Measurements from ENCODE around the gene NCOA1. TPM values are rescaled to one million over a fixed set of nuclear protein-coding genes. Genes with fewer than 3 reads are reported as not detected.

Gene NCOA1
- total RNA-seq, 1 donor from 2014 or later = 11.0 TPM

DNA sequence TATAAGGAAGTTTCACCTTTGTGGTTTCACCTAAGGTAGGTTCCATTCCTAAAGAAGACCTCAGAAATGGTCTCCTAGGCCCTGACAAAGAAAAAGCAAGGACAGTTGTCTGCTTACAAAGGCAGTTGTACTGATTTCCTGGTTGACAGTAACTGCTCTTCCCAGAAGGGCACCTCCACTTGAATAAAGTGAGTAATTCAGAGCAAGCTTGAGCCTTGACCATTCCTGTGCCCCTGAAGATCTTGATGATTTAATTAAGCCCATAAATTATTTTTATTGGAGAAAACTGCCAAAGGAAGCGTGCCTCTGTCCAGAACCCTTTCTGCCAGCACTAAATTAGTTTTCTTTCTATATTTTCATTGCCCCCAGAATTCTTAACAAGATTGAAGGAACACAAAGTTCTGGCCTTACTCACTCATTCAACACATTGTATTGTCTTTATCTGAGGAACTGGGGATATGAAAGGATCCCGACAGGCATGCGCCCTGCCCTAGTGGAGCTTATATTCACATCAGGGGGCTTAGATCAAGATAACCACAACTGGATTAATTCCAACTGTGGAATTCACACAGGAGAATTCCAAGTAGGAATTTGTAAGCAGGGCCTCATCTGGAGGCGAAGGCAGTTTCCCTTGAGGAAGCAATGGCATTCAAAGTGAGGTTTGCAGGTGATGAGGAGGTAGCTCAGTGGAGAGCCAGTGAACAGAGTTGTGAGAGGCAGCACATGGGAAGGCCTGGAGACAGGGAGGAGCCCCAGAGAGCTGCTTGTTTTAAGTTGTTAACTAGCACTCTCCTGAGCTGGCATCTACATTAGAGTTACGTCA, 280.9 kb downstream of the NCOA1 start:
- no peak overlapping the region for H3K4me3 ChIP-seq (ENCODE audit: low read depth, low read length)
- TF ChIP-seq, protein P1, sequence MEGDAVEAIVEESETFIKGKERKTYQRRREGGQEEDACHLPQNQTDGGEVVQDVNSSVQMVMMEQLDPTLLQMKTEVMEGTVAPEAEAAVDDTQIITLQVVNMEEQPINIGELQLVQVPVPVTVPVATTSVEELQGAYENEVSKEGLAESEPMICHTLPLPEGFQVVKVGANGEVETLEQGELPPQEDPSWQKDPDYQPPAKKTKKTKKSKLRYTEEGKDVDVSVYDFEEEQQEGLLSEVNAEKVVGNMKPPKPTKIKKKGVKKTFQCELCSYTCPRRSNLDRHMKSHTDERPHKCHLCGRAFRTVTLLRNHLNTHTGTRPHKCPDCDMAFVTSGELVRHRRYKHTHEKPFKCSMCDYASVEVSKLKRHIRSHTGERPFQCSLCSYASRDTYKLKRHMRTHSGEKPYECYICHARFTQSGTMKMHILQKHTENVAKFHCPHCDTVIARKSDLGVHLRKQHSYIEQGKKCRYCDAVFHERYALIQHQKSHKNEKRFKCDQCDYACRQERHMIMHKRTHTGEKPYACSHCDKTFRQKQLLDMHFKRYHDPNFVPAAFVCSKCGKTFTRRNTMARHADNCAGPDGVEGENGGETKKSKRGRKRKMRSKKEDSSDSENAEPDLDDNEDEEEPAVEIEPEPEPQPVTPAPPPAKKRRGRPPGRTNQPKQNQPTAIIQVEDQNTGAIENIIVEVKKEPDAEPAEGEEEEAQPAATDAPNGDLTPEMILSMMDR (conservative IDR thresholded peaks at IDR 0.05; ENCODE audit: low read depth, low read length) = no peak
- no peak for DNase-seq (ENCODE audit: low read depth)

DNA sequence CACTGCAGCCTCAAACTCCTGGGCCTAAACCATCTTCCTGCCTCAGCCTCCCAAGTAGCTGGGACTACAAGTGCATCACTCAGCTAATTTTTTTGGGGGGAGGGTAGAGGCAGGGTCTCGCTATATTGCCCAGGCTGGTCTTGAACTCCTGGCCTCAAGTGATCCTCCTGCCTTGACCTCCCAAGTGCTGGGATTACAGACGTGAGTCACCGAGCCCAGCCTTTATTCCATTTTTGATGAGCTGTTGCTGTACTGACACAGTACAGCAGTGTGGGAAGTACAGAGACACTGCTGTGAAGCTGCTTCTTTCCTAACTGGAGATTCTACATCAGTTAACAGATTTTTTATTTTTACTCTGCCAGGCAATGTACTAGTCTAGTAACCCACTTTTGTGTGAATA, 283.3 kb downstream of the NCOA1 start:
- TF ChIP-seq, protein P1 (conservative IDR thresholded peaks at IDR 0.05; ENCODE audit: low read depth, low read length) = no peak
- H3K4me3 ChIP-seq (ENCODE audit: low read depth, low read length) = no peak overlapping the region
- DNase-seq (ENCODE audit: low read depth) = no peak

DNA sequence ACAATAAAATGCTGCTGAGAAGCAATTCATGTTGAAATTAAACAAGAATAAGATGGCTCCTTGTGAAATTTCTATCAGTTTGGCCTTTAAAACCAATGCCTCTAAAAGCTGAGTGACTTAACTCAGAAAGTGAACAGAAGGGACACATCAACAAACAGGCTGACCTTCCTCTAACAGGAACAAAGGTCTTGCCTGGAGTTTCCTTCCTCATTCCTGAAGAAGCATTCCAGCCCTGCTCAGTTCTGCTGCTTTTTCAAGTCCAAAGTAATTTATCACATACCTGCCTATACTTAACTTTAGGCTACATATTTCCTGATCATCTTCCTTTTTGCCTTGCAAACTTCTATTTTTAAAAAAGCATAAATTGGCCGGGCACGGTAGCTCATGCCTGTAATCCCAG, 288.1 kb downstream of the NCOA1 start:
- no peak for DNase-seq (ENCODE audit: low read depth)

DNA sequence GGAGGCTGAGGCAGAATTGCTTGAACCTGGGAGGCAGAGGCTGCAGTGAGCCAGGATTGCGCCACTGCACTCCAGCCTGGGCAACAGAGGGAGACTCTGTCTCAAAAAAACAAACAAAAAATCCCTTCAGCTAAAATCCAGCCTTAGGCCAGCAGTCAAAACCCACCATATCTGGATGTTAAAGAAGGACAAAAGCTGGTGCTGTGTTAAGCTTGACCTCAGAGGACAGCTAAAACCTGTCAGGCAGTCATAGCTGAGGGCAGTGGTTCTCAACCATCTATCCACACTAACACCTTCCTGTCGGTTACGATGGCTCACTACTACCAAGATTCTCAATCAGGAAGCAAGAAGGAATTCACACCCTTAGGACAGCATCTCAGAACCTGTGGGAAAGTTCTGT, 292.6 kb downstream of the NCOA1 start:
- H3K4me3 ChIP-seq (ENCODE audit: low read depth, low read length) = no peak overlapping the region
- no peak for DNase-seq (ENCODE audit: low read depth)
- TF ChIP-seq, protein P1 (conservative IDR thresholded peaks at IDR 0.05; ENCODE audit: low read depth, low read length) = no peak

More for the DNA sequence above, 288.1 kb downstream of the NCOA1 start:
- TF ChIP-seq, protein P1 (conservative IDR thresholded peaks at IDR 0.05; ENCODE audit: low read depth, low read length) = no peak
- H3K4me3 ChIP-seq (ENCODE audit: low read depth, low read length) = no peak overlapping the region

DNA sequence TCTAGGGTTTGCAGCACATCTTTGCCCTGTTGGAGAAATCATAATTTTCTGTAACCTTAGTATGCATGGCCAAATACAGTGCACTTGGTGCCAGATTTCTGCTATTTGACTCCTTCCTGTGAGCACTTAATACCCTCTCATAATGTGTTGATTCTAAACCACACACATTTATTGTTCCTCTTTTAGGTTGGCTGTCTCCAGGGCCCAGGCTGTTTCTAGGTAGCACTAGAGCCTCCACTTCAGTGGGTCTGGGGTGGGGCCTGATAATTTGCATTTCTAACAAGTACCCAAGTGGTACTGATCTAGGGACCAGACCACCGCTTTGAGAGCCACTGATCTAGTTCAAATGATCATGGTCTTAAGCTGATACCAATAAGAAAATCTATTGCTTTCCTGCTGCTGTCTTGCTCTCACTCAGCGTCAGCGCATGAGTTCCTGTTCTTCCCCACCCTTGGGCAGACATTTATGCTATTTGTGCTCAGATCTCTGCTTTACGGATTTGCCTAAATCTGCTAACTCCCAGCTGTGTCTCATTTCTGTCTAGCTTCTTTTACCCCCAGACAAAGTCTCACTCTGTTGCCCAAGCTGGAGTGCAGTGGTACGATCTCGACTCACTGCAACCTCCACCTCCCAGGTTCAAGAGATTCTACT, 294.7 kb downstream of the NCOA1 start:
- TF ChIP-seq, protein P1 (conservative IDR thresholded peaks at IDR 0.05; ENCODE audit: low read depth, low read length) = no peak
- no peak for DNase-seq (ENCODE audit: low read depth)
- H3K4me3 ChIP-seq (ENCODE audit: low read depth, low read length) = no peak overlapping the region

DNA sequence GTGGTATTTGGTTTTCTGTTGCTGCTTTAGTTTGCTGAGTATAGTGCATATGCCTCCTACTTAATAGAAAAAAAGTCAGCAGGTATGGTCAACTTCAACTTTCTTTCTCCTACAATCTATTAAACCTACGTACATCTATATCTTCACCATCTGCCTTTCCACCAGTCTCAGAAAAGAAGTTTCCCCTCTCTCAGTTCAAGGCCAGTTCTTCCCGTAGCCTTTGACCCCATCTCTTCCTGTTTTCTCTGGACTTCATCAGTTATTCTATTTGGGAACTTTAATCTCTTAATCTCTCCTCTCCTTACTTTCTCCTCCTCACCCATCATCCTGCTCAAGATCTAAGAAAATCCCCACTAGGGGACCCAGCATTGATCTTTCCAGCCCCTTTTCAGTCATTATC, 296.5 kb downstream of the NCOA1 start:
- DNase-seq (ENCODE audit: low read depth) = no peak
- TF ChIP-seq, protein P1 (conservative IDR thresholded peaks at IDR 0.05; ENCODE audit: low read depth, low read length) = no peak
- H3K4me3 ChIP-seq (ENCODE audit: low read depth, low read length) = no peak overlapping the region

All from epithelial cell of proximal tubule (primary cell).